IMR-90 (cell line): ENCODE data around the gene TTF2. TPM values are rescaled to one million over a fixed set of nuclear protein-coding genes. Genes with fewer than 3 reads are reported as not detected.

Source experiments
- ATAC-seq: fragments of 200-7000 bp; cut with Tn5 transposase; 2 replicates; pipeline ENCODE4 v1.9.1; 2020; ENCODE audit warnings: low read depth, mild to moderate bottlenecking, moderate library complexity
- BruUV-seq: library from RNA; stranded (reverse); fragments of 400-500 nt; replicated peaks from 2 replicates; lab custom pipeline; 2021; lab: Mats Ljungman, UMichigan
- CTCF ChIA-PET: fragments of 300-600 bp; formaldehyde crosslinking; extraction: SDS; loops from one replicate; lab custom pipeline; 2021; ENCODE audit warnings: antibody characterized with exemption; lab: Yijun Ruan, JAX
- POLR2A ChIA-PET: fragments of 300-600 bp; sonication (Branson Sonifier 250); formaldehyde crosslinking; loops from one replicate; lab custom pipeline; 2022; ENCODE audit warnings: antibody characterized with exemption; ENCODE audit not compliant: unreplicated experiment; lab: Charles Lee
- DNase-seq: peaks from one replicate; pipeline ENCODE4 v3.0.0; 2013
- H2AFZ ChIP-seq: replicated peaks from 2 replicates; pipeline ENCODE3; 2013; ENCODE audit warnings: low read length, mild to moderate bottlenecking; ENCODE audit not compliant: poor library complexity
- H2AK5ac ChIP-seq: 2 replicates; pipeline ENCODE4 v1.6.1; 2013; ENCODE audit warnings: low read depth, low read length, inconsistent platforms
- H2AK9ac ChIP-seq: replicated peaks from 2 replicates; pipeline ENCODE3; 2013; ENCODE audit warnings: mild to moderate bottlenecking, low read depth, low read length, moderate library complexity; ENCODE audit not compliant: poor library complexity
- H2BK120ac ChIP-seq: 2 replicates; pipeline ENCODE4 v1.6.1; 2013; ENCODE audit warnings: low read depth, low read length, inconsistent platforms
- H2BK15ac ChIP-seq: 3 replicates; pipeline ENCODE4 v1.6.1; 2013; ENCODE audit warnings: low read depth, low read length, inconsistent platforms
- H2BK20ac ChIP-seq: 2 replicates; pipeline ENCODE4 v1.6.1; 2013; ENCODE audit warnings: low read depth, mild to moderate bottlenecking, inconsistent platforms, low read length, moderate library complexity
- H2BK5ac ChIP-seq: 2 replicates; pipeline ENCODE4 v1.6.1; 2013; ENCODE audit warnings: mild to moderate bottlenecking, low read depth, low read length, inconsistent platforms; ENCODE audit not compliant: poor library complexity, severe bottlenecking
- H3K14ac ChIP-seq: replicated peaks from 2 replicates; pipeline ENCODE4 v1.6.1; 2013; ENCODE audit warnings: low read depth, low read length, inconsistent platforms
- H3K18ac ChIP-seq: 2 replicates; pipeline ENCODE4 v1.6.1; 2013; ENCODE audit warnings: low read depth, low read length, control low read depth
- H3K23ac ChIP-seq: 2 replicates; pipeline ENCODE4 v1.6.1; 2013; ENCODE audit warnings: low read depth, low read length, inconsistent platforms
- H3K27ac ChIP-seq: 2 replicates; pipeline ENCODE4 v1.5.1; 2013; ENCODE audit warnings: mild to moderate bottlenecking, control low read depth, low read length; ENCODE audit not compliant: insufficient read depth
- H3K27me3 ChIP-seq: 2 replicates; pipeline ENCODE4 v1.6.1; 2013; ENCODE audit warnings: low read length; ENCODE audit not compliant: control insufficient read depth, insufficient read depth
- H3K36me3 ChIP-seq: 2 replicates; pipeline ENCODE4 v1.6.1; 2013; ENCODE audit warnings: low read length, mixed read lengths; ENCODE audit not compliant: control insufficient read depth, insufficient read depth
- H3K4ac ChIP-seq: 2 replicates; pipeline ENCODE4 v1.6.1; 2013; ENCODE audit warnings: low read depth, low read length, inconsistent platforms
- H3K4me1 ChIP-seq: 2 replicates; pipeline ENCODE4 v1.6.1; 2013; ENCODE audit warnings: low read length, mixed read lengths; ENCODE audit not compliant: control insufficient read depth, insufficient read depth
- H3K4me2 ChIP-seq: 2 replicates; pipeline ENCODE4 v1.6.1; 2013; ENCODE audit warnings: low read depth, mild to moderate bottlenecking, control low read depth, low read length, moderate library complexity
- H3K4me3 ChIP-seq: 2 replicates; pipeline ENCODE4 v1.5.1; 2013; ENCODE audit warnings: low read depth, mild to moderate bottlenecking, control low read depth, low read length, moderate library complexity; ENCODE audit not compliant: insufficient read depth
- H3K56ac ChIP-seq: 2 replicates; pipeline ENCODE4 v1.6.1; 2013; ENCODE audit warnings: low read length, inconsistent platforms; ENCODE audit not compliant: insufficient read depth; ENCODE audit errors: extremely low read depth
- H3K79me1 ChIP-seq, 2 experiments: 2 replicates each; pipeline ENCODE4 v1.6.1; 2013; ENCODE audit warnings: low read length in 2 of 2, inconsistent platforms in 1 of 2, low read depth in 1 of 2
- H3K9ac ChIP-seq: 2 replicates; pipeline ENCODE4 v1.6.1; 2013; ENCODE audit warnings: low read depth, low read length, control low read depth
- H3K9me1 ChIP-seq: 2 replicates; pipeline ENCODE4 v1.6.1; 2013; ENCODE audit warnings: low read length, inconsistent platforms; ENCODE audit not compliant: insufficient read depth
- H3K9me3 ChIP-seq: 2 replicates; pipeline ENCODE4 v1.6.1; 2013; ENCODE audit warnings: low read length; ENCODE audit not compliant: control insufficient read depth, insufficient read depth
- H4K20me1 ChIP-seq: 2 replicates; pipeline ENCODE4 v1.6.1; 2013; ENCODE audit warnings: low read length, inconsistent platforms; ENCODE audit not compliant: insufficient read depth
- H4K5ac ChIP-seq: 2 replicates; pipeline ENCODE4 v1.6.1; 2013; ENCODE audit warnings: mild to moderate bottlenecking, low read depth, low read length, control low read depth
- H4K8ac ChIP-seq, 2 experiments: 2 replicates each; pipeline ENCODE4 v1.6.1; 2013; ENCODE audit warnings: low read depth in 2 of 2, low read length in 2 of 2, control low read depth in 1 of 2, inconsistent platforms in 1 of 2
- H4K91ac ChIP-seq: 2 replicates; pipeline ENCODE4 v1.6.1; 2013; ENCODE audit warnings: low read depth, low read length, inconsistent platforms; ENCODE audit not compliant: insufficient read depth
- CHD1 ChIP-seq: IDR thresholded peaks from 2 replicates; pipeline ENCODE4 v1.6.1; 2012; ENCODE audit warnings: low read depth, low read length, improper control_type of control experiment
- MAZ ChIP-seq: IDR thresholded peaks from 2 replicates; pipeline ENCODE4 v1.6.1; 2012; ENCODE audit warnings: low read depth, mild to moderate bottlenecking, low read length, improper control_type of control experiment, moderate library complexity, borderline replicate concordance
- NFE2L2 ChIP-seq: fragments of 150-350 bp; IDR thresholded peaks from 2 replicates; pipeline ENCODE4 v1.6.1; 2016; ENCODE audit warnings: low read depth, mild to moderate bottlenecking, low read length
- RAD21 ChIP-seq: IDR thresholded peaks from 2 replicates; pipeline ENCODE4 v1.6.1; 2012; ENCODE audit warnings: low read length, improper control_type of control experiment
- RCOR1 ChIP-seq: IDR thresholded peaks from 2 replicates; pipeline ENCODE4 v1.6.1; 2012; ENCODE audit warnings: mild to moderate bottlenecking, low read length, improper control_type of control experiment; ENCODE audit not compliant: insufficient replicate concordance
- SMC3 ChIP-seq: fragments of 150-350 bp; IDR thresholded peaks from 2 replicates; pipeline ENCODE4 v1.6.1; 2016; ENCODE audit warnings: low read depth, mild to moderate bottlenecking, antibody characterized with exemption, low read length, moderate library complexity
- WGBS, 2 experiments: methylation state at CpG; one replicate each; pipeline versions ENCODE4 v1.1.5 to v1.1.7; 2013; ENCODE audit warnings: missing lambda C conversion rate in 2 of 2; ENCODE audit not compliant: insufficient read length in 1 of 2; ENCODE audit errors: extremely low coverage in 2 of 2; 5-methylcytosine and 5-hydroxymethylcytosine counted together
- dilution Hi-C: fragments of 300-500 bp; cut with HindIII; formaldehyde crosslinking; loops from one replicate; pipeline ENCODE4 v1.14.3; 2018; ENCODE audit warnings: low sequenced_read_pairs; ENCODE audit not compliant: unreplicated experiment
- in situ Hi-C: fragments of 300-500 bp; cut with MboI; formaldehyde crosslinking; loops from 3 replicates; pipeline ENCODE4 v1.14.3; 2019; ENCODE audit warnings: low sequenced_read_pairs, inconsistent platforms, mixed read lengths
- intact Hi-C: fragments of 100-400 bp; cut with micrococcal nuclease; formaldehyde crosslinking; loops from 2 replicates; pipeline ENCODE4 v1.10.0; 2022
- polyA plus RNA-seq, 3 experiments: library from polyadenylated mRNA; depleted of rRNA; stranded (reverse); fragments of >200 nt; gene quantifications; 2 replicates each; pipeline ENCODE4 v1.2.3, GENCODE V29; 2012; ENCODE audit warnings: low replicate concordance in 1 of 3
- total RNA-seq: library from RNA; depleted of rRNA; stranded (reverse); fragments of >200 nt; gene quantifications from 2 replicates; pipeline ENCODE4 v1.2.3, GENCODE V29; 2012
- TF ChIP-seq, protein P1 (sequence below): conservative IDR thresholded peaks from 2 replicates; pipeline ENCODE4 v1.5.1; 2012; ENCODE audit warnings: mild to moderate bottlenecking, low read depth, low read length, improper control_type of control experiment
- TF ChIP-seq, protein P2 (sequence below): fragments of 150-350 bp; IDR thresholded peaks from 2 replicates; pipeline ENCODE4 v1.6.1; 2016; ENCODE audit warnings: low read depth, mild to moderate bottlenecking, low read length, moderate library complexity, borderline replicate concordance

Gene TTF2
- total and polyA plus RNA-seq, 2 of the 4 experiments (the other 2 are of a cell fraction), result 11.5 to 14.7 TPM

DNA sequence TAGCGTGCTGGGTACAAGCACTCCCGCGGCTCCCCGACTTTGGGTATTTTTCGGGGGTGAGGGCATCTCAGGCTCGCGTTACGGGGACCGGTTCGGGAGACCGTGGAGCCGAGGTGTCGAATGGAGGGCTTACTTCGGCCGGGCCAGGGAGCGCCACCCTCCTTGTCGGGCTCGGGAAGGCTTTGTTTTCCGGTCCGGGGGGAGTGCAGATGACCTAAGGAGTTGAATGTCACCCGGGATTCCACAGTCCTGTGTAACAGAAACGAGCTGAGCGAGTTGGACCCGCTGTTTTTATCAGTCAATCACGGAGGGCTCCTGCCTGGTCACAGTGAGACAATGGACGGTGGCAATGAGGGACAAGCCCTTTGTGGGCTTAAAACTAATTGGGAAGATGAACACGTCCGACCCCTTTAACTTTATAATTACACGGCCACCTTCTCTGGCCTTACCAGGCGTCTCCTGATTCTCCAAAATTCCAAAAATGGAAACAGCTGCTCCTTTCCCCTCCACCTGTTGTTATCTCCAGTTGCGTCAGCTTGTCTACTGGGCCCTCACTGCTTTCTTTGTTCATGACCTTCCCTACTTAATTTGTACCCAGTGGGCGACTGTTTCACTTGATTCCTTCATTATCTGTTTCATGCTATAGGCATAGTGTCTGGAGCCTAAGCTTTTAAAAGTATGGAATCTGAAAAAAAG, 62.4 kb downstream of the TTF2 start (continued):
- TF ChIP-seq RCOR1 (no peak), CHD1 (no peak)

DNA sequence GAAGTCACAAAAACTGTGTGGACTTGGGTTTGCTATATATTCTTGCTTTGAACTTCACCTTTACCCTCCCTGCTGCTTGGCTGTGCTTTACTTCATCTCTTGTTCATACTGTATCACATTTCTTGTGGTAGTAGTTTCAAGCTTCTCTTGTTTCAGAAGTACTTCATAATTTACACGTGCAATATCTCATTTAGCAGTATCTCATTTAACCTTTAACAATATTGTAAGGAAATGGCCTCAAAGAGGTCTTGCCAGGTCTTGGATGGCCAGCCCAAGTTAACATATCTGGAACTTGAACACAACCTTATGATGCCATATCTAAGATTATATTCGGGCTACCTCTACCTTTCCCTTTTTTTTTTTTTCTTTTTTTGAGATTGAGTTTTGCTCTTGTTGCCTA, 63.1 kb downstream of the TTF2 start:
- no peaks in the 10 kb centered on the region for H3K36me3 ChIP-seq
- no TSS peak for BruUV-seq
- TF ChIP-seq RAD21, result no peak
- TF ChIP-seq MAZ, result no peak
- TF ChIP-seq SMC3, result no peak
- TF ChIP-seq NFE2L2, result no peak
- TF ChIP-seq, protein P1, sequence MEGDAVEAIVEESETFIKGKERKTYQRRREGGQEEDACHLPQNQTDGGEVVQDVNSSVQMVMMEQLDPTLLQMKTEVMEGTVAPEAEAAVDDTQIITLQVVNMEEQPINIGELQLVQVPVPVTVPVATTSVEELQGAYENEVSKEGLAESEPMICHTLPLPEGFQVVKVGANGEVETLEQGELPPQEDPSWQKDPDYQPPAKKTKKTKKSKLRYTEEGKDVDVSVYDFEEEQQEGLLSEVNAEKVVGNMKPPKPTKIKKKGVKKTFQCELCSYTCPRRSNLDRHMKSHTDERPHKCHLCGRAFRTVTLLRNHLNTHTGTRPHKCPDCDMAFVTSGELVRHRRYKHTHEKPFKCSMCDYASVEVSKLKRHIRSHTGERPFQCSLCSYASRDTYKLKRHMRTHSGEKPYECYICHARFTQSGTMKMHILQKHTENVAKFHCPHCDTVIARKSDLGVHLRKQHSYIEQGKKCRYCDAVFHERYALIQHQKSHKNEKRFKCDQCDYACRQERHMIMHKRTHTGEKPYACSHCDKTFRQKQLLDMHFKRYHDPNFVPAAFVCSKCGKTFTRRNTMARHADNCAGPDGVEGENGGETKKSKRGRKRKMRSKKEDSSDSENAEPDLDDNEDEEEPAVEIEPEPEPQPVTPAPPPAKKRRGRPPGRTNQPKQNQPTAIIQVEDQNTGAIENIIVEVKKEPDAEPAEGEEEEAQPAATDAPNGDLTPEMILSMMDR, result no peak
- TF ChIP-seq, protein P2, sequence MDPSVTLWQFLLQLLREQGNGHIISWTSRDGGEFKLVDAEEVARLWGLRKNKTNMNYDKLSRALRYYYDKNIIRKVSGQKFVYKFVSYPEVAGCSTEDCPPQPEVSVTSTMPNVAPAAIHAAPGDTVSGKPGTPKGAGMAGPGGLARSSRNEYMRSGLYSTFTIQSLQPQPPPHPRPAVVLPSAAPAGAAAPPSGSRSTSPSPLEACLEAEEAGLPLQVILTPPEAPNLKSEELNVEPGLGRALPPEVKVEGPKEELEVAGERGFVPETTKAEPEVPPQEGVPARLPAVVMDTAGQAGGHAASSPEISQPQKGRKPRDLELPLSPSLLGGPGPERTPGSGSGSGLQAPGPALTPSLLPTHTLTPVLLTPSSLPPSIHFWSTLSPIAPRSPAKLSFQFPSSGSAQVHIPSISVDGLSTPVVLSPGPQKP, result no peak
- DNase-seq (no peak), ATAC-seq (no peak)
- no peak overlapping the region for H3K4ac ChIP-seq
- H2AFZ ChIP-seq, result no peak overlapping the region
- in situ Hi-C loops (loop anchor here (10.0 kb wide), 1 partner anchor 48 kb away; no protein-coding TSS in a partner anchor), dilution Hi-C loops (no loop called here), intact Hi-C loops (no loop called here)
- no peak overlapping the region for H2BK15ac ChIP-seq
- H3K4me3 ChIP-seq, result no peak overlapping the region
- H4K20me1 ChIP-seq, result no peaks in the 10 kb centered on the region
- H3K27ac ChIP-seq, result no peak overlapping the region
- H3K79me1 ChIP-seq, result peaks cover 0 to 9% of the 10 kb centered on the region in 2 experiments; a peak in 1 of 4 replicates
- H3K4me2 ChIP-seq, result no peak overlapping the region
- H3K9ac ChIP-seq, result no peak overlapping the region
- H4K8ac ChIP-seq, result no peak overlapping the region
- no peak overlapping the region for H3K23ac ChIP-seq
- H3K27me3 ChIP-seq, result peaks cover 3% of the 10 kb centered on the region
- no peak overlapping the region for H4K5ac ChIP-seq
- no peaks in the 10 kb centered on the region for H3K9me3 ChIP-seq
- ChIA-PET CTCF (no interaction called here), POLR2A (no interaction called here)
- no peak overlapping the region for H3K18ac ChIP-seq
- peaks cover 3% of the 10 kb centered on the region; the same call in 1 of the 2 replicates for H3K9me1 ChIP-seq
- no peak overlapping the region for H2AK9ac ChIP-seq
- H2BK20ac ChIP-seq, result no peak overlapping the region
- no peak overlapping the region for H4K91ac ChIP-seq
- H3K4me1 ChIP-seq, result peaks cover 9% of the 10 kb centered on the region; the same call in 1 of the 2 replicates
- H2BK120ac ChIP-seq, result no peak overlapping the region
- no peak overlapping the region for H3K56ac ChIP-seq
- H2AK5ac ChIP-seq, result no peak overlapping the region
- no CpG with 5 or more reads among the region's 2 CpGs for WGBS, 2 experiments
- no peak overlapping the region for H2BK5ac ChIP-seq
- no peak overlapping the region for H3K14ac ChIP-seq
